Smooth muscle cell (in vitro differentiated cells): ENCODE results near the gene NSMF. TPM values are rescaled to one million over a fixed set of nuclear protein-coding genes. Genes with fewer than 3 reads are reported as not detected.

ENCODE experiments used
- DNase-seq: peaks from one replicate; lab custom pipeline; 2025; ENCODE audit not compliant: unreplicated experiment; lab: John Stamatoyannopoulos, UW
- H2AFZ ChIP-seq: fragments of 200-600 bp; sonication (generic); 2 replicates; pipeline ENCODE4 v1.6.0; 2016; ENCODE audit warnings: antibody characterized with exemption, low read depth, mild to moderate bottlenecking
- H3F3A ChIP-seq: fragments of 200-600 bp; sonication (generic); 2 replicates; pipeline ENCODE4 v1.6.0; 2017; ENCODE audit warnings: antibody characterized with exemption, low read depth
- H3K27ac ChIP-seq: fragments of 200-600 bp; sonication (generic); 2 replicates; pipeline ENCODE4 v1.5.1; 2016; ENCODE audit warnings: low read depth, mild to moderate bottlenecking
- H3K27me3 ChIP-seq: fragments of 200-600 bp; sonication (generic); 2 replicates; pipeline ENCODE4 v1.6.1; 2016; ENCODE audit warnings: low read depth, mild to moderate bottlenecking
- H3K36me3 ChIP-seq: fragments of 200-600 bp; sonication (generic); 2 replicates; pipeline ENCODE4 v1.5.1; 2016; ENCODE audit warnings: low read depth
- H3K4me1 ChIP-seq: fragments of 200-600 bp; sonication (generic); 2 replicates; pipeline ENCODE4 v1.5.1; 2016; ENCODE audit warnings: low read depth
- H3K4me2 ChIP-seq: fragments of 200-600 bp; sonication (generic); 2 replicates; pipeline ENCODE4 v1.6.0; 2016; ENCODE audit warnings: mild to moderate bottlenecking
- H3K4me3 ChIP-seq: fragments of 200-600 bp; sonication (generic); 2 replicates; pipeline ENCODE4 v1.5.1; 2016; ENCODE audit warnings: mild to moderate bottlenecking
- H3K79me2 ChIP-seq: fragments of 200-600 bp; sonication (generic); 2 replicates; pipeline ENCODE4 v1.6.0; 2016; ENCODE audit warnings: low read depth, mild to moderate bottlenecking
- H3K9ac ChIP-seq: fragments of 200-600 bp; sonication (generic); 2 replicates; pipeline ENCODE4 v1.6.0; 2016; ENCODE audit warnings: low read depth
- H3K9me3 ChIP-seq: fragments of 200-600 bp; sonication (generic); replicated peaks from 2 replicates; pipeline ENCODE4 v1.5.1; 2016; ENCODE audit warnings: low read depth
- H4K20me1 ChIP-seq: fragments of 200-600 bp; sonication (generic); 2 replicates; pipeline ENCODE4 v1.6.0; 2016; ENCODE audit warnings: low read depth
- CTCF ChIP-seq: fragments of 200-600 bp; sonication (generic); IDR thresholded peaks from 2 replicates; pipeline ENCODE4 v1.5.1; 2017; ENCODE audit warnings: borderline replicate concordance, mild to moderate bottlenecking, antibody characterized with exemption; ENCODE audit not compliant: insufficient read depth, poor library complexity, severe bottlenecking
- WGBS: methylation state at CpG from one replicate; pipeline ENCODE4 v1.1.7; 2016; ENCODE audit warnings: low lambda C conversion rate; 5-methylcytosine and 5-hydroxymethylcytosine counted together
- polyA plus RNA-seq: library from polyadenylated mRNA; unstranded; fragments of >200 nt; fragmentation: Nextera tagmentation; extraction: Ambion mirVana; gene quantifications from 2 replicates; pipeline ENCODE4 v1.2.1, GENCODE V29; 2016
- total RNA-seq: library from RNA; depleted of rRNA; stranded (reverse); fragments of >200 nt; gene quantifications from 2 replicates; pipeline ENCODE4 v1.2.3, GENCODE V29; 2014

The NSMF gene
- total and polyA plus RNA-seq, 2 experiments from 2014 or later = 30.9 to 55.9 TPM

GRCh38 chr9:137441289-137441934, 17.7 kb downstream of the NSMF start, which contains the start of gene ENTPD8:
ENTPD8 (minus strand) TSS chr9:137441357; CDS start chr9:137438285, 3,072 bp downstream.
- Histone ChIP-seq H3K9ac (no peak within 1 kb of the TSS), H3K4me2 (peak within 1 kb of the TSS; percentile 86), H3K4me3 (peak within 1 kb of the TSS; percentile 50), H3K79me2 (no peaks in the 10 kb centered on the region), H3K36me3 (no peaks in the 10 kb centered on the region), H2AFZ (peak within 1 kb of the TSS; percentile 39), H3K4me1 (no peaks in the 10 kb centered on the region), H4K20me1 (no peaks in the 10 kb centered on the region), H3K9me3 (no peaks in the 10 kb centered on the region), H3F3A (no peaks in the 10 kb centered on the region), H3K27me3 (no peaks in the 10 kb centered on the region), H3K27ac (no peak within 1 kb of the TSS)
- TF ChIP-seq CTCF = no peak
- DNase-seq = no peak
- WGBS = under 1% methylated on average over 27 of the region's 62 CpGs

- Histone ChIP-seq H3K36me3 (no peaks in the 10 kb centered on the region), H3K27me3 (no peaks in the 10 kb centered on the region), H3K9ac (no peak overlapping the region), H3K4me1 (no peaks in the 10 kb centered on the region), H3K79me2 (no peaks in the 10 kb centered on the region), H4K20me1 (no peaks in the 10 kb centered on the region), H2AFZ (no peak overlapping the region), H3K4me3 (no peak overlapping the region), H3K9me3 (no peaks in the 10 kb centered on the region), H3K4me2 (no peak overlapping the region), H3K27ac (no peak overlapping the region), H3F3A (no peaks in the 10 kb centered on the region)
- DNase-seq = no peak
- 89% methylated on average over 17 of the region's 18 CpGs for WGBS
- no peak for TF ChIP-seq CTCF
Measured at GRCh38 chr9:137439158-137439714, 19.9 kb downstream of the NSMF start.

- Histone ChIP-seq H2AFZ (no peak overlapping the region), H3K9me3 (no peaks in the 10 kb centered on the region), H3K9ac (no peak overlapping the region), H3K27me3 (no peaks in the 10 kb centered on the region), H3F3A (no peaks in the 10 kb centered on the region), H4K20me1 (no peaks in the 10 kb centered on the region), H3K36me3 (no peaks in the 10 kb centered on the region), H3K27ac (no peak overlapping the region), H3K4me1 (no peaks in the 10 kb centered on the region), H3K4me2 (no peak overlapping the region), H3K4me3 (no peak overlapping the region), H3K79me2 (no peaks in the 10 kb centered on the region)
- no peak for DNase-seq
- 94% methylated on average over 20 of the region's 22 CpGs for WGBS
- no peak for TF ChIP-seq CTCF
Measured at GRCh38 chr9:137438591-137439157, 20.5 kb downstream of the NSMF start.
